Activated gamma-delta T cell treated with Interleukin-2 at 50 U/mL for 16 hours (primary cell): ENCODE results near the gene LIX1.

Experiments used
- DNase-seq: peaks from one replicate; pipeline ENCODE4 v3.0.0-alpha.2; 2020

Gene LIX1

GRCh38 chr5:97071993-97072392 is 70.4 kb downstream of the LIX1 start:
- no peak for DNase-seq

- DNase-seq = no peak
These were observed 71.3 kb downstream of the LIX1 start for GRCh38 chr5:97071101-97071500.

DNA sequence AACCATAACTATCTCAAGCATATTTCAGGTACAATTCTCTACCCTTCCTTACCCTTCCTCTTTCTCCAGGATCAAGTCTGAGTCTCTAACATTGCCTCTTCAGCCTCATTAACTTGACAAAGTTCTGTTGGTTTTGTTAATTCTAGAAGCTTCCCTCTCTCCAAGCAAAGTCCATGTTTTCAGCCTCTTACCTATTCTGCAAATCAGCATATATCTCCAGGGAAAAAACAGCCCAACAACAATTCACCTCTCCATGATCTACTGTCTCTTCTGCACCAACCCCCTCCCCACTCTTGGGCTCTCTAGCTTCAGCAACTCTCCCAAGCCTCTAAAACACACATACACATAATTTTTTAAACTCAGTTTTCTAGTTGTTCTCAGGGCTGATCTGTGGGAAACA is 72.2 kb downstream of the LIX1 start:
- DNase-seq = no peak

GRCh38 chr5:97067296-97067850 is 75.0 kb downstream of the LIX1 start:
- DNase-seq = no peak

DNA sequence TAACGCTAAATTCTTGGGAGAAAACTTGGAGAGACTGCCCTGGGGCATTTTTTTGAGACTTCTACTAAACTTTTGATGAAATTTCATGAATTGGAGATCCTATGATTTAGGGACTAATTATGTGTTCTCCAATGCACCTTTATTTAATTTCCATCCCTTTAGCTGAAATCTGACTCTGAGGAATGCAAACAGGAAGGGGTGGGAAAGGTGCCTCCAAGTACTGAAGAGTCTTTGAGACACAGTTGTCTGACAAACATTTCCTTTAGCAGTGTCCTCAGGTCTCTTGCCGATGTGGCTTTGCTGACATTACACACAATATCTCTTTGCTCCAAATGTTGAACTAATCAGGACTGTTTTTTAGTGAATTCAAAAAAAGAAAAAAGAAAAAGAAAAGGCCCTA is 76.9 kb downstream of the LIX1 start:
- DNase-seq = no peak

GRCh38 chr5:97063251-97063650 is 79.2 kb downstream of the LIX1 start:
- no peak for DNase-seq

GRCh38 chr5:97062046-97062445 is 80.4 kb downstream of the LIX1 start:
- DNase-seq = no peak

DNA sequence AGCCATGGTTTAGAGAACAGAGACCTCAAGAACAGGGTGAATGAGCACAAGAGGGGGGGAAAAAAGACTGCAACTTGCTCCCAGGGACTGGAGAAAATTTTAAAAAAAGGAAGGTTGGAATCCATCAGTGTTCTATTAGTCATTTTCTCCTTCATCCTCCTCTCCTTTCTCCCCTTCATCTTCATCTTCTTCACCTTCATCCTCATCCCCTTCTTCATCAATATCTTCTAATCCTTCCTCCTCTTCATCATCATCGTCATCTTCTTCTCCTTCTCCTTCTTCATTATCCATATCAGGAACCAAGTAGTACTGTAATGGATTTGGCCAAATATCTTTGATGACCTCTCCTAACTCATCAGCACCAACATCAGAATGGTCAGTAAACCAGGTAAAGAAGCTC is 86.1 kb downstream of the LIX1 start:
- no peak for DNase-seq

DNA sequence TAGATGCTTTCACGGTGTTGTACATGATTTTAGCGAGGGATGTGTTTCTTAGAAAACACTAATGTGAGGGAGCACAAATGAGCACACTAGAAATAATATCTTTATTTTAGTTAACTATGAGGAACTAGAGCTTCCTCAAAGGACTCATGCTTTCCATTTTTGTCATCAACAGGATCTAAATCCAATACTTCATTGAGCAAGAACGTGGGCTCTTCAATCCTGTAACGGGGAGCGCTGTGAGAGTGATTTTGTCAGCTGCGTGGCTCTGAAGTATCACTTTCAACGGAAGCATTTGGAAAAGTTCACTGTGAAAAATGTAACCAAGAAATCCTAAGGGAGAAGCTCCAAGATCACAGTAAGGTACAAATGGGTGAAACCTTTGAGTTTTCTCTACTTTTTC is 93.2 kb downstream of the LIX1 start:
- no peak for DNase-seq

DNA sequence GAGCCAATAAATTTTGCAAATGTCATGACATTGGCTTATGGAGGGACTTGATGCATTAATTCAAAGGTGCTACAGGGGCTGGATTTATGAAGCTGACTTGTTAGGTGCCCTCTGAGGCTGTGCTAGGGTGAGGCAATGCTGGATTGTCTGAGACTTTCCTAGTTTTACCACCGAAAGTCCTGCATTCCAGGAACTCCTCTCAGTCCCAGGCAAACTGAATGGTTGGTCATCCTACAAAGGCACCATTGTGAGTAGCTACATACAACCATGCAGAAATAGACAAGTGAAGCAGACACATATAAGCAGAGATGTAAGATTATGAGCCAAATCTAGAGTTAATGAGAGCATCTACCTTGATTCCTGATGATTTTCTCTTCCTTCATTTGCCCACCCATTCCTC is 95.3 kb downstream of the LIX1 start:
- no peak for DNase-seq

DNA sequence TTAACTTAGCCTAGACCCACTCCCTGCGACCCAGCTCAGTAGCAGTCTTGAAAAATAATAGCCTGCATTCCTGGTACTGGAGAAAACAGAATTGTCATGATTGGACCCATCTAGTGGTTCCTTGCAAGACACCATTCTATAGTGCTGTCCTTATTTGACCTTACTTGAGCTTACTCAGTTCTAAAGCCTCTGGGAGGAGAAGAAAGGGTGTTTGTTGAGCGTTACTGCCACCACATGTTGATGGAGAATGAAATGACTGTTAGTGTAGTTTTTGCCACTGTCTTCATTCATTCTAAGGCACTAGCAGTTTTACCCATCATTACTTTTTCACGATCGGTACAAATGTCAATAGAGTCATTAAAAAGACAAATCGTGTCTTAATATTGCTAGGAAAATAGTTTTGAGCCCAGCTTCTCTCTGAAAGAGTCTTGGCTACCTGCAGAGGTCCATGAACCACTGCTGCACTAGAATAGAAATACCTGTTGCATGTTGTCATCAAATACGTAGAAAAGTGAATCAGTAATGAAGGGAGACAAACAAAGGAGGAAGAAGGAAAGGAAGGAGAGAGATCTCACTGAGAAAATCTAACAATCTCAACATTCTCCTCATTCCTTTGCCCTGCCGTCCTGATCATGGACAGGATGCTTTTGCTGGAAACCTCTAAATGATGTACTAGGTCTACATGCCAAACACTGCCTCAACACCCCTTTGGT is 96.0 kb downstream of the LIX1 start:
- no peak for DNase-seq

DNA sequence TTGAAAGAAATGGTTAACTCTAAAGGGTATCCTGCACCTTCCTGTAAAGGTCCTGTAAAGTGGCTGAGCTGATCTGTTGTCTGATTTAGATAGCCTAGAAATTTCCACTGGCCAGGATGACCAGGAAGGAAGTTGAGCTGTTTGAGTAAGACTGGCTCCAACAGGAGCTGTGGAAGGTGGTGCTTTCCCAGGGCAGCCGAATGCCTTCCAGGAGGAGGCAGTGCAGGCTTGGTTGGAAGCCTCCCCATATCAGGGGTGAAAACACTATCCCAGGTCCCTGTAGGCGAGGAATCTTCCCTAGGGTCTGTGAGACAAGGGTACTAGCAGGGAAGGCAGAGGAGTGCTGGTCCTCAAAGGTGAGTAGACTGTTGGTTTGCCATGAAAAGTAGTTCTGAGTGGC is 98.4 kb downstream of the LIX1 start:
- no peak for DNase-seq

- DNase-seq = no peak
These were observed 98.9 kb downstream of the LIX1 start for GRCh38 chr5:97043511-97043910.

DNA sequence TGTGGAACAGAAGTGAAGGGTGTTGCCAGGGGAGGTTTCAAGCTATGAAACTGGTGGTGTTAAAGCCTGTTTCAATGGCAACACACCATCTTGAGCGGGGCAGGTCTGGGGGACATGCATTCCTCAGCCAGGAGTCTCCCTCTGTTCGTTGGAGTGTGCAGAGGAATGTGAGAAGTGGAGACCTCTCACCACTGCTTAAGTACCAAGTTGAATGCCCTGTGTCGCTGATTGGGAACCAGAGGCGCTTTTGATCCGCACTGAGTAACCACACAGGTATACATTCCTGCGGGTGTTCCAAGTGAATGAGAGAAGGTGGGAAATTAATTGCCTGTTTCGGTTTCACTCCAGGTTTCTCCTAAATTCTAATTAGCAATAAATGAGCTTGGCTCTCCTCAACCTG is 99.4 kb downstream of the LIX1 start:
- DNase-seq = no peak
